ENCODE measurements around the gene KMT2E. TPM values are rescaled to one million over a fixed set of nuclear protein-coding genes. Genes with fewer than 3 reads are reported as not detected.

Gene KMT2E
- total and polyA plus RNA-seq, 3 donors from 2014 or later, result 21.1 to 133 (median 96.6) TPM

DNA sequence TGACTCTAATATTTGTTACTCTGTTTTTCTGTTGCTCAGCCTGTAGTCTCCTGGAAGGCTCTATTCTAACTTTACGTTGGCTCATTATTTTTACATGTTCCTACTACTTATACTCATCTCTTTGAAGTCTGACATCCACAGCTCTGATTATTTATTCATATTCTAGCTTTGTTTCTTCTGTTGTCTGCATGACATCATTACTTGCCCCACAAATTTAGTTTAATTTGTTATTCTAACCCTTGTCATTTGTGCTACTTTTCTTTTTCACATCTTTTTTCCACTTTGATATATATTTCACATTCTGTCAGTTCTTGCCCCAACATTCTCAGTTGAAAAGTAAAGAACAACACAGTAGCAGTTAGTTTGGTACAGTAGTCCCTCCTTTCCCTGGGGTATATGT is 51.1 kb downstream of the KMT2E start:
- 83 to 84% methylated on average over 1 of the region's 1 CpG for WGBS, 2 donors
- Histone ChIP-seq H3K9me3 (no peaks in the 10 kb centered on the region), H3K4me3 (no peak overlapping the region), H3K4me1 (no peaks in the 10 kb centered on the region), H3K27me3 (no peaks in the 10 kb centered on the region), H3K27ac (no peak overlapping the region), H3K36me3 (ENCODE audit: low read depth, missing control alignments) (no peaks in the 10 kb centered on the region)
- TF ChIP-seq, protein P1, sequence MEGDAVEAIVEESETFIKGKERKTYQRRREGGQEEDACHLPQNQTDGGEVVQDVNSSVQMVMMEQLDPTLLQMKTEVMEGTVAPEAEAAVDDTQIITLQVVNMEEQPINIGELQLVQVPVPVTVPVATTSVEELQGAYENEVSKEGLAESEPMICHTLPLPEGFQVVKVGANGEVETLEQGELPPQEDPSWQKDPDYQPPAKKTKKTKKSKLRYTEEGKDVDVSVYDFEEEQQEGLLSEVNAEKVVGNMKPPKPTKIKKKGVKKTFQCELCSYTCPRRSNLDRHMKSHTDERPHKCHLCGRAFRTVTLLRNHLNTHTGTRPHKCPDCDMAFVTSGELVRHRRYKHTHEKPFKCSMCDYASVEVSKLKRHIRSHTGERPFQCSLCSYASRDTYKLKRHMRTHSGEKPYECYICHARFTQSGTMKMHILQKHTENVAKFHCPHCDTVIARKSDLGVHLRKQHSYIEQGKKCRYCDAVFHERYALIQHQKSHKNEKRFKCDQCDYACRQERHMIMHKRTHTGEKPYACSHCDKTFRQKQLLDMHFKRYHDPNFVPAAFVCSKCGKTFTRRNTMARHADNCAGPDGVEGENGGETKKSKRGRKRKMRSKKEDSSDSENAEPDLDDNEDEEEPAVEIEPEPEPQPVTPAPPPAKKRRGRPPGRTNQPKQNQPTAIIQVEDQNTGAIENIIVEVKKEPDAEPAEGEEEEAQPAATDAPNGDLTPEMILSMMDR (IDR thresholded peaks at IDR 0.05), result no peak
- intact Hi-C loops (cut with DNase I; ENCODE audit: low total_unique reads), result no loop called here
- no peak for DNase-seq

DNA sequence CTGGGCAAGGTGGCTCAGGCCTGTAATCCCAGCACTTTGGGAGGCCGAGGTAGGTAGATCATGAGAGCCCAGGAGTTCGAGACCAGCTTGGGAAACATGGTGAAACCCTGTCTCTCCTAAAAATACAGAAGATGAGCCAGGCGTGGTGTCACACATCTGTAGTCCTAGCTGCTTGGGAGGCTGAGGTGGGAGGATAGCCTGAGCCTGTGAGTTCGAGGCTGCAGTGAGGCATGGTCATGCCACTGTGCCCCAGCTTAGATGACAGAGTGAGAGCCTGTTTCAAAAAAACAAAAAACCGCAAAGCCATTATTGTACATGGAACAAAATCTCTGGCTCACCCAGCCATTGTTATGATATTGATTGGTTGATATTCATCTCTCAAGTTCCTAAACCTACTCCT is 53.7 kb downstream of the KMT2E start:
- no peak overlapping the region for H3K4me3 ChIP-seq
- WGBS, 2 donors, result 92 to 94% methylated on average over 5 of the region's 5 CpGs
- no peaks in the 10 kb centered on the region for H3K36me3 ChIP-seq (ENCODE audit: low read depth, missing control alignments)
- intact Hi-C loops (cut with DNase I; ENCODE audit: low total_unique reads), result no loop called here
- no peaks in the 10 kb centered on the region for H3K9me3 ChIP-seq
- H3K27ac ChIP-seq, result no peak overlapping the region
- H3K27me3 ChIP-seq, result no peaks in the 10 kb centered on the region
- no peak for DNase-seq
- TF ChIP-seq, protein P1 (IDR thresholded peaks at IDR 0.05), result no peak
- no peak for TF ChIP-seq POLR2A (IDR thresholded peaks at IDR 0.05)
- H3K4me1 ChIP-seq, result no peaks in the 10 kb centered on the region

DNA sequence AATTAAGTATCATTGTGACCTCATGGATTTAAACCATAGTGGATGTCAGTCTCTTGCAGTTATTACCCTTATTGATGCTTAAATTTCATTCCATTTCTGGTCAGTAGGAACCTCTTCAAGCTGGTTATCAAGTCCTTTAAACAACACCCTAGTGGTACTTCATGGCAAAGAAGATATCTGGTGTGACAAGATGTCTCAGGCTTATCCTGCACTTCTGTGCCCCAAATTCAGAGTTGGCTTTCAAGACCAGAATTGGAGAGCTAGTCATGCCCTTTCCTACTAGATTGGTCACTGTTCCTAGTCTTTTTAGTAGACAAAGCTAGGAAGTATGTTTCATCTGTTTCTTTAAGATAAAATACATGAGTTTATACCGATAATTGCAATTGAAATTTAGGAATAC is 54.9 kb downstream of the KMT2E start:
- WGBS, 2 donors, result 91 to 93% methylated on average over 1 of the region's 1 CpG
- Histone ChIP-seq H3K4me3 (no peak overlapping the region), H3K27me3 (no peaks in the 10 kb centered on the region), H3K9me3 (no peaks in the 10 kb centered on the region), H3K27ac (no peak overlapping the region), H3K4me1 (no peaks in the 10 kb centered on the region), H3K36me3 (ENCODE audit: low read depth, missing control alignments) (no peaks in the 10 kb centered on the region)
- intact Hi-C loops (cut with DNase I; ENCODE audit: low total_unique reads), result no loop called here
- TF ChIP-seq, protein P1 (IDR thresholded peaks at IDR 0.05), result no peak
- TF ChIP-seq POLR2A (IDR thresholded peaks at IDR 0.05), result no peak
- no peak for DNase-seq

DNA sequence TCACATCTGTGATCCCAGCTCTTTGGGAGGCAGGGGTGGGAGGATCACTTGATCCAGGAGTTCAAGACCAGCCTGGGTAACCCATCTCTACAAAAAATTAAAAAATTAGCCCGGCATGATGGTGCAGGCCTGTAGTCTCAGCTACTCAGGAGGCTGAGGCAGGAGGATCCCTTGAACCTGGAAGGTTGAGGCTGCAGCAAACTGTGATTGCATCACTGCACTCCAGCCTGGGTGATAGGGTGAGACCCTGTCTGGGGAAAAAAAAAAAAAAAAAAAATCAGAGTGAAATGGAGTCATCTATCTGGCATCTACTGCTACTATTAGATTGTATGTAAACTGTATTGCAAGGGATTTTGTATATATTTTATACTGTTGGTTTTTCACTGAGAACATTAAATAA is 59.1 kb downstream of the KMT2E start:
- Histone ChIP-seq H3K9me3 (no peaks in the 10 kb centered on the region), H3K27ac (no peak overlapping the region), H3K36me3 (ENCODE audit: low read depth, missing control alignments) (no peaks in the 10 kb centered on the region), H3K4me3 (no peak overlapping the region), H3K27me3 (no peaks in the 10 kb centered on the region), H3K4me1 (no peaks in the 10 kb centered on the region)
- intact Hi-C loops (cut with DNase I; ENCODE audit: low total_unique reads), result no loop called here
- 87 to 100% methylated on average over 1 of the region's 1 CpG for WGBS, 2 donors
- DNase-seq, result no peak
- TF ChIP-seq, protein P1 (IDR thresholded peaks at IDR 0.05), result no peak

DNA sequence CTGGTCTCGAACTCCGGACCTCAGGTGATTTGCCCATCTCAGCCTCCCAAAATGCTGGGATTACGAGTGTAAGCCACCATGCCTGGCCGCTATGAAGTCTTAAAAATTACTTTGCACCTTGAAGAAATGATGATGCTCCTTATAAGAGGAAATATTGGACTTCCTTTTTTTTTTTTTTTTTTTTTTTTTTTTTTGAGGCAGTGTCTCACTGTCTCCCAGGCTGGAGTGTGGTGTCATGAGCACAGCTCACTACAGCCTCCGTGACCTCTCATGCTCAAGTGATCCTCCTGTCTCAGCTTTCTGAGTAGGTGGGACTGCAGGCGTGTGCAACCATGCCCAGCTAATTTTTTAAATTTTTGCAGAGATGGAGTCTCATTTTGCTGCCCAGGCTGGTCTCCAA is 65.3 kb downstream of the KMT2E start:
- Histone ChIP-seq H3K36me3 (ENCODE audit: low read depth, missing control alignments) (no peaks in the 10 kb centered on the region), H3K27ac (no peak overlapping the region), H3K4me3 (no peak overlapping the region), H3K4me1 (no peaks in the 10 kb centered on the region), H3K27me3 (no peaks in the 10 kb centered on the region), H3K9me3 (no peaks in the 10 kb centered on the region)
- DNase-seq, result no peak
- intact Hi-C loops (cut with DNase I; ENCODE audit: low total_unique reads), result no loop called here
- TF ChIP-seq, protein P1 (IDR thresholded peaks at IDR 0.05), result no peak
- no peak for TF ChIP-seq POLR2A (IDR thresholded peaks at IDR 0.05)
- WGBS, 2 donors, result 89 to 97% methylated on average over 6 of the region's 6 CpGs

Measured in testis (tissue), 3 donors.